GM12891 (cell line): ENCODE results near the gene PDYN.

Source experiments
- DNase-seq: peaks from one replicate; pipeline ENCODE4 v3.0.0; 2011; ENCODE audit warnings: low spot score; ENCODE audit not compliant: insufficient read length
- FAIRE-seq: peaks from 2 replicates; lab custom pipeline; 2011; peaks lifted over from hg19 to GRCh38; lab: Jason Lieb, UNC
- PAX5 ChIP-seq: IDR thresholded peaks from 2 replicates; pipeline ENCODE4 v1.6.1; 2011; ENCODE audit warnings: low read length, moderate library complexity, mild to moderate bottlenecking; ENCODE audit not compliant: insufficient read depth, severe bottlenecking
- POLR2A ChIP-seq: IDR thresholded peaks from 2 replicates; pipeline ENCODE4 v1.6.1; 2011; ENCODE audit warnings: low read depth, low read length, control low read depth
- POLR2AphosphoS5 ChIP-seq: IDR thresholded peaks from 2 replicates; pipeline ENCODE4 v1.6.1; 2011; ENCODE audit warnings: low read depth, low read length, control low read depth
- POU2F2 ChIP-seq: IDR thresholded peaks from 2 replicates; pipeline ENCODE4 v1.6.1; 2011; ENCODE audit warnings: low read depth, mild to moderate bottlenecking, control low read depth, low read length, moderate library complexity
- SPI1 ChIP-seq: IDR thresholded peaks from 2 replicates; pipeline ENCODE4 v1.6.1; 2011; ENCODE audit warnings: low read depth, low read length, control low read depth
- TAF1 ChIP-seq: IDR thresholded peaks from 2 replicates; pipeline ENCODE4 v1.6.1; 2011; ENCODE audit warnings: low read depth, low read length, control low read depth

The PDYN gene

GRCh38 chr20:1997483-1998192 is 3.8 kb upstream of the PDYN start:
- no peak for TF ChIP-seq PAX5
- TF ChIP-seq TAF1, result no peak
- no peak for TF ChIP-seq SPI1
- no peak for TF ChIP-seq POLR2AphosphoS5
- no peak for TF ChIP-seq POU2F2
- TF ChIP-seq POLR2A, result no peak
- FAIRE-seq, result no peak

GRCh38 chr20:1995531-1996310 is 1.9 kb upstream of the PDYN start:
- TF ChIP-seq POLR2AphosphoS5, result no peak
- no peak for TF ChIP-seq PAX5
- TF ChIP-seq TAF1, result no peak
- TF ChIP-seq SPI1, result no peak
- TF ChIP-seq POU2F2, result no peak
- TF ChIP-seq POLR2A, result no peak
- DNase-seq (no peak), FAIRE-seq (no peak)

More at GRCh38 chr20:1997483-1998192, 3.8 kb upstream of the PDYN start:
- no peak for DNase-seq

- FAIRE-seq (no peak), DNase-seq (no peak)
- TF ChIP-seq SPI1 (no peak), POU2F2 (no peak), POLR2AphosphoS5 (no peak), PAX5 (no peak), POLR2A (no peak), TAF1 (no peak)
Observed at GRCh38 chr20:1994627-1995026, 769 bp upstream of the PDYN start.

- DNase-seq (no peak), FAIRE-seq (no peak)
- TF ChIP-seq PAX5, result no peak
- TF ChIP-seq POLR2A, result no peak
- TF ChIP-seq POU2F2, result no peak
- TF ChIP-seq POLR2AphosphoS5, result no peak
- no peak for TF ChIP-seq SPI1
- no peak for TF ChIP-seq TAF1
Observed at GRCh38 chr20:1992359-1993110, 1.3 kb downstream of the PDYN start.

- FAIRE-seq, result no peak
- no peak for TF ChIP-seq TAF1
- TF ChIP-seq POLR2AphosphoS5, result no peak
- no peak for TF ChIP-seq SPI1
- no peak for TF ChIP-seq POU2F2
- TF ChIP-seq POLR2A, result no peak
- TF ChIP-seq PAX5, result no peak
- no peak for DNase-seq
Observed at GRCh38 chr20:1987826-1988225, 6.0 kb downstream of the PDYN start.

- FAIRE-seq (no peak), DNase-seq (no peak)
- no peak for TF ChIP-seq PAX5
- TF ChIP-seq POU2F2, result no peak
- no peak for TF ChIP-seq TAF1
- TF ChIP-seq POLR2A, result no peak
- no peak for TF ChIP-seq POLR2AphosphoS5
- no peak for TF ChIP-seq SPI1
Observed at GRCh38 chr20:1983301-1983700, 10.6 kb downstream of the PDYN start.

GRCh38 chr20:1982686-1983085 is 11.2 kb downstream of the PDYN start:
- TF ChIP-seq PAX5, result no peak
- TF ChIP-seq SPI1, result no peak
- DNase-seq, result no peak
- FAIRE-seq, result no peak

GRCh38 chr20:1979106-1979778 is 14.6 kb downstream of the PDYN start:
- no peak for DNase-seq
- no peak for TF ChIP-seq POLR2A
- FAIRE-seq, result no peak

- TF ChIP-seq POLR2AphosphoS5 (no peak), TAF1 (no peak)
- FAIRE-seq, result no peak
Observed at GRCh38 chr20:1975291-1975690, 18.6 kb downstream of the PDYN start.

More at GRCh38 chr20:1975291-1975690, 18.6 kb downstream of the PDYN start:
- DNase-seq, result no peak
